GM19324 (cell line): ENCODE data around the gene FASTKD1.
A peak's percentile ranks its signal among the peaks of the same experiment; 100 is the strongest.
"Not testable (repeated sequence)": the region's sequence is repeated elsewhere in the genome, so short reads cannot be mapped to it uniquely, and the experiment has no call there.

ENCODE experiments used
- ATAC-seq: cut with Tn5 transposase; IDR thresholded peaks from one replicate; pipeline ENCODE4 v1.9.1; 2021; ENCODE audit warnings: mild to moderate bottlenecking, moderate library complexity; ENCODE audit not compliant: unreplicated experiment, low FRiP score

FASTKD1 gene, protein sequence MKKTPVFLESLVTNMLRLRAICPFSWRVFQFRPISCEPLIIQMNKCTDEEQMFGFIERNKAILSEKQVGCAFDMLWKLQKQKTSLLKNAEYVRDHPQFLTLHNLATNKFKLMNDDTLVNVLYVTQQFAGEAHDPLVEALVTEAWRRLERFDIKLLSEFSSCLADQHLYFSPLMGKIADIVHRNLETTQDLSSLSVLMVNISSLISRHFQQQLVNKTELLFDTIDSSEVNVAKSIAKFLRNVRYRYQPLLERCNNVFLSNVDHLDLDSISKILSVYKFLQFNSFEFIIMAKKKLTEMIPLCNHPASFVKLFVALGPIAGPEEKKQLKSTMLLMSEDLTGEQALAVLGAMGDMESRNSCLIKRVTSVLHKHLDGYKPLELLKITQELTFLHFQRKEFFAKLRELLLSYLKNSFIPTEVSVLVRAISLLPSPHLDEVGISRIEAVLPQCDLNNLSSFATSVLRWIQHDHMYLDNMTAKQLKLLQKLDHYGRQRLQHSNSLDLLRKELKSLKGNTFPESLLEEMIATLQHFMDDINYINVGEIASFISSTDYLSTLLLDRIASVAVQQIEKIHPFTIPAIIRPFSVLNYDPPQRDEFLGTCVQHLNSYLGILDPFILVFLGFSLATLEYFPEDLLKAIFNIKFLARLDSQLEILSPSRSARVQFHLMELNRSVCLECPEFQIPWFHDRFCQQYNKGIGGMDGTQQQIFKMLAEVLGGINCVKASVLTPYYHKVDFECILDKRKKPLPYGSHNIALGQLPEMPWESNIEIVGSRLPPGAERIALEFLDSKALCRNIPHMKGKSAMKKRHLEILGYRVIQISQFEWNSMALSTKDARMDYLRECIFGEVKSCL

DNA sequence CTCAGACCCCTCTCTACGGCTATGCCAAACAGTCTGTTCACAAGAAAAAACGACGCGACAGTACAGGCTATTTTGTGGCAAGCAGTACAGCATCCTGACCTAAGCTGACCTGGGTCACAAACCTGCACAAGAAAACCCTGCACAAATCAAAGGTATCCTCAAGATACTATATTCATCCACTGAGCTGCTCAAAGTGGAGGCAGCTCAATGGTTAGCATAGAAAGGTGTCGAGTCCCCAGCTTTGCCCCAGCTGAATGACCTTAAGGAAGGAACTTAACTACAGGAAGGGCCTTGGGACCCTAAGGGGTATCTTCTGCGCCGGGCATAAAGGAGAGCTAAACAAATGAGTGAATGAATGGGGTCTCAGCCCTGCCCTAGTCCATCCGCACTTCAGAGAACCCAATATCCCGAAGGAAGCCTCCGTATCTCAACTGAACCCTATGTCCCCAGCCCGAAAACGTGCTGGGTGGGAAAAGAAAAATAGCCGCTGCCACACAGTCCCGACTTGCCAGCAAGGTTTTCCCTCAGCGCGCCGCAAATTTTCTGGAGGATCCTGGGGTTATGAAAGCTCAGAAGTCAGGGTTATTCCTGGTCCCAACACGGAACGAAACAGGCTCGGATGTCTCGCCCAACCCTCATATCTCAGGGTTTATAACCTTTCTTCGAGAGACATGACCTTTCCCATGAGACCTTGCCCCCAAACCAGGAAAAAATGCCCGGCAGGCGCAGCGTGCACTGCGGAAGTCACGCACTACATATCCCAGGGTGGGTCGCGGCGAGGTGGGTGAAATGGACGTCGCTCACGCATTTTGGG is at the start of gene FASTKD1:
Gene FASTKD1, minus strand, starts transcription at position 706 of the 814 bp plus-strand sequence. CDS start 1,836 bp downstream, outside the sequence.
- peak; percentile 99 for ATAC-seq

DNA sequence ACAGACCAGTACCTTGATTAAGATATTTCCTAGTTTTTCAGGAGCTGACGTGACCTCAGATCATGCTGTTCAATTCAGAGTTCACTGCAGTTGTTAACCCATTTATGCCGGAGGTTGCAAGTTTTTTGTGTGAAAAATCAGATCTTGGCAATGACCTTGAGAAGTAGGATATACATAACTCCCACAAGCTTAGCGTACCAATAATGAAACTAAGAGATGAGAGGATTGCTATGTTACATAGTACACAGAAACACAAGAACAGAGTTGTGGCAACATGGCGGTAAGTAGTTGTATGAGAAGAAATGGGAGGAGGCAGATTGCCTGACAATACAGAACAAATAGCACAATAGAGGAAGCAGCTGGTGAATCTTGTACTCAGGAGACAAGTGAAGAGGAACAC is 49.6 kb upstream of the FASTKD1 start:
- no peak for ATAC-seq

DNA sequence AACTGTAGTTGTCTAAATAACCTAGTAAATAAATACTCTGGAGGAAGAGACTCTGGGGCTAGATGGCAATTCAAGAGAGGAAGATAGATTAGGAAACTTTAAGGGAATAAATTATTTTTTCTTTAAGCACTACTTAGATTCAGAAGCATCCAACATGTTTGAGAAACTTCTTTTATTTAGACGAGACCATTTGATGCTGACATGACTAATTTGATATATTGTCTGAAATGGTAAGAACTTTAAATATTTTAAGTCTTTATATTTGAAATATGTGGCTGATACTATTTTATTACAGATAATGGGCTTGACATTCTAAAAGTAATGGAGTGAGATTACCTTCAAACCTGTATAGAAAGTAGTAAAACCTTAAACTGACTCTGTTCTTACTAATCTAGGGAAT is 46.8 kb upstream of the FASTKD1 start:
- ATAC-seq, result no peak

DNA sequence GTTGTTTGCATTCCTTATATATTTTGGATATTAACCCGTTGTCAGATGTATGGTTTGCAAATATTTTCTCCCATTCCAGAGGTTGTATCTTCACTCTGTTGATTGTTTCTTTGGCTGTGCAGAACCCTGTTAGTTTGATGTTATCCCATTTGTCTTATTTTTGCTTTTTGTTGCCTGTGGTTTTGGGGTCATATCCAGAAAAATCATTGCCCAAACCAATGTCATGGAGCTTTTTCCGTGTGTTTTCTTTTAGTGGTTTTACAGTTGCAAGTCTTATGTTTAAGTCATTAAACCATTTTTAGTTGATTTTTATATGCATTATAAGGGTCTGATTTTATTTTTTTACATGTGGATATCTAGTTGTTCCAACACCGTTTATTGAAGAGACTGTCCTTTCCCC is 46.3 kb upstream of the FASTKD1 start:
- ATAC-seq, result no peak

DNA sequence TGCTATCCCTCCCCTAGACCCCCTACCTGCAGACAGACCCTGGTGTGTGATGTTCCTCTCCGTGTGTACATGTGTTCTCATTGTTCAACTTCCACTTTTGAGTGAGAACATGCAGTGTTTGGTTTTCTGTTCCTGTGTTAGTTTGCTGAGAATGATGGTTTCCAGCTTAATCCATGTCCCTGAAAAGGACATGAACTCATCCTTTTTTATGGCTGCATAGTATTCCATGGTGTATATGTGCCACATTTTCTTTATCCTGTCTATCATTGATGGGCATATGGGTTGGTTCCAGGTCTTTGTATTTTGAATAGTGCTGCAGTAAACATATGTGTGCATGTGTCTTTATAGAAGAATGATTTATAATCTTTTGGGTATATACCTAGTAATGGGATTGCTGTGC is 42.3 kb upstream of the FASTKD1 start:
- ATAC-seq, result not testable (repeated sequence)

DNA sequence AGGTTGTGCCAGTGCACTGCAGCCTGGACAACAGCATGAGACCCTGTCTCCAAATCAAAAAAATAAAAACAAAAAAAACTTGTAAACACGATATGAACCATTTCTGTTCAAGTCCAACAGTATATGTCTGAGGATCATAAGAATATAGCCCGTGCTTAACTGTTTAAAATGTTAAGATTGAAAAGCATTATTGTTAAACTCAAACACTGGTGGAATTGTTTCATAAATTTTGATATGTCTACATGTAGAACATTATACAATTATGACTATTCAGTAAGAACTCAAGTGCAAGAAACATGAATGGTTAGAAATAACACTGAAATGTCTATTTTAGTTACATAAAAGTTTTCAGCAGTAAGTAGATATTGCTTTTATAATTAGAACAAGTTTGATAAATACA is 40.2 kb upstream of the FASTKD1 start:
- ATAC-seq, result no peak

DNA sequence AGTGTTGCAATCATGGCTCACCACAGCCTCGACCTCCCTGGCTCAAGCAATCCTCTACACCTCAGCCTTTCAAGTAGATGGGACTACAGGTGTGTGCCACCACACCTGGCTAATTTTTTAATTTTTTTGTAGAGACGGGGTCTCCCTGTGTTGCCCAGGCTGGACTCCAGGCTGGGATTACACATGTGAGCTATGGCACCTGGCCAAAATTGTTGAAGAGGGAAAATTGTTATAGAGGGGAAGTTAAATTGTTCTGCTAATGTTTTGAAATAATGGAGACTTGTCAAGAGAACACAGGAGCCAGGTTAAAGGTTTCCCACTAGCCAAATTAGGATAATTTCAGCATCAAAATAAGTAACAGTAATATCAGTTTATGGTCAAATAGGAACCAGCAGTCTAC is 35.6 kb upstream of the FASTKD1 start:
- no peak for ATAC-seq

DNA sequence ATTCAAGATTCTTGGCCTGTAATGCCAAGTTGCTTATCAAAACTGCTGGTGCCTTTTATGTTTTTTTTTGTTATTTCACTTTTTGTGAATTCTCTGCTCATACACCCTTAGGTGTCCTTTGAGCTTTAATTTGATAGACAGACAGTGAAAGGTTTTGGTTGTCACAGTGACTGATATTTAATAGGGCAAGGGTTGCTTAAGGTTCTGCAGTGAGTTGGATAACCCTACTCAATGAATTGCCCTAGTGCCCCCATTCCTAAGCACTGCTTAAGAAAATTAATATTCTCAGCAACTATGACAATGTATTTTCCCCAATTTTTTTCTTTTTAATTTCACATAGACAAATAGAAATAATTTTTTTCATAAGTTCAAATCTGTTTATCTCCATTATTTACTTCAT is 25.9 kb upstream of the FASTKD1 start:
- ATAC-seq, result no peak

DNA sequence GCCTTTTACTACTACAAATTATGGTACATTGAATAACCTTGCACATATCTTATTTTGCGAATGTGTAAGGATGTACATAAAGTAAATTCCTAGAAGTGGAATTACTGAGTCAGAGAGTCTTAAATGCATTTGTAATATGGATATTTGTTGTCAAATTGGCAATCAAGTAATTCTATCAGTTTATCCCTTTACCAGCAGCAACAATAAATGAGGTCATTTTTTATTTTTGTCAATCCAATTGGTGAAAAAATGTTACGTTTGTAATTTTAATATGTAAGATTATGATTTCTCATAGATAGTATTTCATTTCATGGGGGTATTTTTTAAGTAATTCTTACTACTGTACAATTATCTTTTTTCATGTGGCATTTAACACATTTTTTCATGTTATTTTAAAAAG is 25.3 kb upstream of the FASTKD1 start:
- no peak for ATAC-seq

DNA sequence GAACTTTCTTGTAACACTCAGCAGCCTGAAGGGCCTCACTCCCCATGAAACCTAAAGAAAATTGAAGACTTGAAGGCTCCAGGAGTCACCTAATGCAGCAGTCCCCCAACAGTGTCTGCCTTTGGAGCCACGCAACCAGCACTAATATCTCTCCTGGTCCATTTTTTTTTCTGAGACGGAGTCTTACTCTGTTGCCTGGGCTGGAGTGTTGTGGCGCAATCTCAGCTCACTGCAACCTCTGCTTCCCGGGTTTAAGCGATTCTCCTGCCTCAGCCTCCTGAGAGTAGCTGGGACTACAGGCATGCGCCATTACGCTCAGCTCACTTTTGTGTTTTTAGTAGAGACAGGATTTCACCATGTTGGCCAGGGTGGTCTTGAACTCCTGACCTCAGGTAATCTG is 22.9 kb upstream of the FASTKD1 start:
- ATAC-seq, result not testable (repeated sequence)

DNA sequence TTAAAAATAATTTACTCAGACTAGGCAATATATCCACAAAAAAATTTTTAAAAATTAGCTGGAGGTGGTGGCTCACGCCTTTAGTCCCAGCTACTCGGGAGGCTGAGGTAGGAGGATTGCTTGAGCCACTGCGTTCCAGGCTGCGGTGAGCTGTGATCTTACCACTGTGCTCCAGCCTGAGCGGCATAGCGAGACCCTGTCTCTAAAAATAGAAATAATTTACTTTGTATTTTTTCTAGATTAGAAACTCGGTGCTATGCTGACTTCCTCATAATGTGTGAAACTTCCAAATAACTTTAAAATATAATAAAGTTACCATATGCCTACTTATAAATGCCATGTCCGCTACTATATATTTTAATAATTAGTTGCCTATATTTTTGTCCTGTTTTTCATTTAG is 17.1 kb upstream of the FASTKD1 start:
- no peak for ATAC-seq

DNA sequence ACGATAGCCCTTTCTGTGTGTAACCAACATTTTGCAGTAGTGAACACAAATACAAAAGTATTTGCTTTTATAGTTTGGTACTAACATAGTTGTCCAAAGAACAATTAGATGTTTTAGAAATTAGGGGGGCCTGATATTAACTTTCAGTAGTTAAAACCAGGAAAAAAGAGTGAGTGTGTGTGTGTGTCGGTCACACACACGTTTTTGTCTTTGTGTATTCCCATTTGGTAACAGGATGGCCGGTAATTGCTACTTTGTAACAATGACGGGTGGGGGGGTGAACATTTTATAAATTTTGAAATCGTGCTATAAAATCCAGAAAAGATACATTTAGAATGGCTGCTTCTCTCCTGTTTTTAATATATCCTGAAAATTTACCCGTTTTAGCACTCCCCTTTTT is 12.0 kb upstream of the FASTKD1 start:
- no peak for ATAC-seq

DNA sequence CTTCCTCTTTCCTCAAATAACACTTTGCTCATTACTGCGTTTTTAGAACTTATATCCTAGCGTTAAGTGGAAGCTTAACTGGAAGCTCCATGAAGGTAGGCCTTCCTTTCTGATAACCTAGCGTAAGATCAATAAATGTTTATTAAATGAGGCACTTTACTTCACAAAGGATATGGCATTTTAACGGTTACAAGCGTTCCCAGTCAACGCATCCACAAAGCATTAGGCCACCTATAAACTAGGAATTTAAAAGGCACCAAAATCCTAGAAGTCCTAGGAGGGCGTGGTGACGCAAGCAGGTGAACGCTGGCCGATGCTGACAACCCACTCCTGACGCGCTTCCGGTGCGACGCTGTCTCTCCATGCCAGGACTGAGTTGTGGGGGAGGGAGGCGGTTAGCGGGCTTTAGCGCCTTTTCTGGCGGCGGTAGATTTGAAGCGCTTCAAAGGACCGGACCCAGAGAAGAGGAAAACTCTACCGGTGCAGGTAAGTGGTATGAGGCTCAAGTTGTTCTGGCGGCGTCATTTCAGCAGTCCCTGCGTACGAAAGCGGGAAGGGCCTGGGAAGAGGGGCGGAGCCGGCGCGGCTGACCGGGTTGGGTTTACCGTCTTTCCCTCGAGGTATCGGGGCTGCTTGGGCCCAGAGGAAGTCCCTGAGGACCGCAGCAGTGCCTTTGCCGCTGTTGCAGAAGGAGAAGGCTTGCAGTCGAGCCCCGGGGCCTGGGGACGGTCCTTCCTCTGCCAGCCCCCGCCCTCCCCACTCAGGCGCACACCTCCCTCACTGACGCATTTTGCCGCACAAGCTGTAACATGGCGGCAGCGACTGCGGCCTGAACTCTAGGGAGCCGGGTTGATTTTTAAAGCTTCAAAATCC is 10.6 kb upstream of the FASTKD1 start, which contains the start of gene PPIG:
Gene PPIG, plus strand, starts transcription at position 347 of the 873 bp plus-strand sequence. CDS start 19,691 bp downstream, outside the sequence.
- ATAC-seq, result peak; percentile 93

DNA sequence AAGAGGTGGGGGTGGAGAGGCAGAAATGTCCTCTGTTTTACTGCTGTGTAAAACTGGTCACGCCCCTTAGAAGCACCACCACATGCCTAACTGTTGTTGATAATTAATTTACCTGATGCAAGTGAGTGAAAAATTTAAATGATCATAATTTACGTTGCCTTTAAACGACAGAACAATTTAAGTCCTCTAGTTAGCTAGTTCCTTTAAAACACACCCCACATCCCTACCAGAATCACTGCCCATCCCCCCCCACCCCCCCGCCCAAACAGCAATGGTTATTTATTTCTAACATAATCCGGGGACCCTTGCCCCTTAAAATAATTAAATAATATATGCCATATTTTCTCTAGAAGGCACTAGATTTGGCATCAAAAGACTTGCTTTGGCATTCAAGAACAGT is 9.9 kb upstream of the FASTKD1 start:
- ATAC-seq, result no peak

DNA sequence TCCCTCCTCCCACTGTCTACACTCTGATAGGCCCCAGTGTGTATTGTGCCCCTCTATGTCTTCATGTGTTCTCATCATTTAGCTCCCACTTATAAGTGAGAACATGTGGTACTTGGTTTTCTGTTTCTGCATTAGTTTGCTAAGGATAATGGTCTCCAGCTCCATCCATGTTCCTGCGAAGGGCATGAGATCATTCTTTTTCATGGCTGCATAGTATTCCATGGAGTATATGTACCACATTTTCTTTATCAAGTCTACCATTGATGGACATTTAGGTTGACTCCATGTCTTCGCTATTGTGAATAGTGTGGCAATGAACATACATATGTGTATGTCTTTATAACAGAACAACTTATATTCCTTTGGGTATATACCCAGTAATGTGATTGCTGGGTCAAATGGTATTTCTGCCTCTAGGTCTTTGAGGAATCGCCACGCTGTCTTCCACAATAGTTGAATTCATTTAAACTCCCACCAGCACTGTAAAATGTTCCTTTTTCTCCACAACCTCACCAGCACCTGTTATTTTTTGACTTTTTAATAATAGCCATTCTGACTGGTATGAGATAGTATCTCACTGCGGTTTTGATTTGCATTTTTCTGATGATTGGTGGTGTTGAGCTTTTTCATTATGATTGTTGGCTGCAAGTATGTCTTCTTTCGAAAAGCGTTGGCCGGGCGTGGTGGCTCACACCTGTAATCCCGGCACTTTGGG is 9.0 kb upstream of the FASTKD1 start:
- not testable (repeated sequence) for ATAC-seq

DNA sequence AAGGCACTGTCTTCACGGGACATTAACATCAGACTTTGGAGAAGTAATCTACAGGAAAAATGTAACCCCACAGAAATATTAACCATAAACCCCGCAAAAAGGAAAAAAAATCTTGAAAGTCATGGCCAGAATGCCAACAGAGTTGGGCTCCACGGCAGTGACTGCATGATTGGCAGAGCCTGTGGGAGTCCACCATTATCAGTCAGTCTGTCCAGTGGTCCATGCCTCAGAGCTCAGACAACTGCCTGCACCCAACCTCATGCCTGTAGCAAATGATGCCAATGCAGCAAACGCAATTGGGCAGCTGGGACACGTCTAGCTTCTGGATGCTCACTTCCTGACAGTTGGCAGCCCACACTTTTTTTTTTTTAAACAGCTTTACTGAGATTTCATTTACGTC is 5.4 kb upstream of the FASTKD1 start:
- no peak for ATAC-seq

DNA sequence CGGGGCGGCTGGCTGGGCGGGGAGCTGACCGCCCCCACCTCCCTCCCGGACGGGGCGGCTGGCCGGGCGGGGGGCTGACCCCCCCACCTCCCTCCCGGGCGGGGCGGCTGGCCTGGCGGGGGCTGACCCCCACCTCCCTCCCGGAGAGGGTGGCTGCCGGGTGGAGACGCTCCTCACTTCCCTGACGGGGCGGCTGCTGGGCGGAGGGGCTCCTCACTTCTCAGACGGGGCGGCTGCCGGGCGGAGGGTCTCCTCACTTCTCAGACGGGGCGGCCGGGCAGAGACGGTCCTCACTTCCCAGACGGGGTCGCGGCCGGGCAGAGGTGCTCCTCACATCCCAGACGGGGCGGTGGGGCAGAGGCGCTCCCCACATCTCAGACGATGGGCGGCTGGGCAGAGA is 1.6 kb upstream of the FASTKD1 start:
- ATAC-seq, result not testable (repeated sequence)

DNA sequence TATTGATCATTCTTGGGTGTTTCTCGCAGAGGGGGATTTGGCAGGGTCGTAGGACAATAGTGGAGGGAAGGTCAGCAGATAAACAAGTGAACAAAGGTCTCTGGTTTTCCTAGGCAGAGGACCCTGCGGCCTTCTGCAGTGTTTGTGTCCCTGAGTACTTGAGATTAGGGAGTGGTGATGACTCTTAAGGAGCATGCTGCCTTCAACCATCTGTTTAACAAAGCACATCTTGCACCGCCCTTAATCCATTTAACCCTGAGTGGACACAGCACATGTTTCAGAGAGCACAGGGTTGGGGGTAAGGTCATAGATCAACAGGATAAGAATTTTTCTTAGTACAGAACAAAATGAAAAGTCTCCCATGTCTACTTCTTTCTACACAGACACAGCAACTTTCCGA is 874 bp upstream of the FASTKD1 start:
- ATAC-seq, result not testable (repeated sequence)

DNA sequence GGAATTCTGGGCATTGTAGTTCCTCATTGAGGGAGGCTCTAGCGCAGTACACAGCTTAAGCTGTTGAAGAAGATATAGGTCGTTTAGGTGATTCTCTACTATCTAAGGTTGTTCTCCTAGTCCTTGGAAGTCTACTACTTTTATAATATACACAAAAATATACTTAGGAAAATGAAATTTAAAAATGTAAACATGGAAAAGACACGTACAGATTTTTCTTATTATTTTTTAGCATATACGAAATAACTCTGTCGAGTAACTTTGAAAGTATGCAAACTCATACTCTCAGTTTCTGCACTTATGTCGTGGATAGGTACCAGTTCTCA is 272 bp upstream of the FASTKD1 start:
- no peak for ATAC-seq
